Endothelial cell of umbilical vein (primary cell): ENCODE results near the gene DNAJC7. TPM values are rescaled to one million over a fixed set of nuclear protein-coding genes. Genes with fewer than 3 reads are reported as not detected.

ENCODE experiments used
- BruUV-seq: library from RNA; stranded (reverse); fragments of 400-500 nt; replicated peaks from 2 replicates; lab custom pipeline; 2021; lab: Mats Ljungman, UMichigan
- CTCF ChIA-PET: fragments of 300-600, 350-600 bp; sonication (Branson Sonifier 250); formaldehyde crosslinking; loops from one replicate; lab custom pipeline; 2021; ENCODE audit warnings: antibody characterized with exemption, inconsistent platforms; lab: Charles Lee
- POLR2A ChIA-PET: fragments of 300-600, 350-600 bp; sonication (Branson Sonifier 250); formaldehyde crosslinking; loops from one replicate; lab custom pipeline; 2021; ENCODE audit warnings: antibody characterized with exemption, inconsistent platforms; lab: Charles Lee
- DNase-seq: peaks from one replicate; pipeline ENCODE4 v3.0.0-alpha.2; 2011; ENCODE audit warnings: low read depth, low spot score
- FAIRE-seq: peaks from 2 replicates; lab custom pipeline; 2011; peaks lifted over from hg19 to GRCh38; lab: Jason Lieb, UNC
- H2AFZ ChIP-seq: 2 replicates; pipeline ENCODE4 v1.6.0; 2012; ENCODE audit warnings: low read depth, low read length, control low read depth, inconsistent platforms
- H3K27ac ChIP-seq: 2 replicates; pipeline ENCODE4 v1.5.1; 2011; ENCODE audit warnings: low read depth, mild to moderate bottlenecking, control low read depth, low read length, moderate library complexity; ENCODE audit not compliant: insufficient read depth
- H3K27me3 ChIP-seq, 2 experiments: 2 replicates each; pipeline versions ENCODE4 v1.6.0 to v1.6.1; 2011; ENCODE audit warnings: low read length in 2 of 2, mixed read lengths in 1 of 2; ENCODE audit not compliant: control insufficient read depth in 2 of 2, insufficient read depth in 2 of 2
- H3K36me3 ChIP-seq, 2 experiments: 2 replicates in 1 of 2; 3 replicates in 1 of 2; pipeline ENCODE4 v1.5.1; 2011; ENCODE audit warnings: low read length in 2 of 2, mild to moderate bottlenecking in 1 of 2, moderate library complexity in 1 of 2; ENCODE audit not compliant: control insufficient read depth in 2 of 2, insufficient read depth in 2 of 2; ENCODE audit errors: extremely low read depth in 1 of 2
- H3K4me1 ChIP-seq: 3 replicates; pipeline ENCODE4 v1.5.1; 2011; ENCODE audit warnings: mild to moderate bottlenecking, low read length; ENCODE audit not compliant: control insufficient read depth, insufficient read depth; ENCODE audit errors: extremely low read depth
- H3K4me2 ChIP-seq: 2 replicates; pipeline ENCODE4 v1.6.1; 2011; ENCODE audit warnings: low read length, control low read depth, mixed read lengths; ENCODE audit not compliant: insufficient read depth
- H3K4me3 ChIP-seq, 3 experiments: fragments of 200-600 bp in 1 of 3; sonication (generic), shearing (Covaris generic) in 1 of 3; replicated peaks in 1 of 3; 2 replicates each; pipeline ENCODE4 v1.5.1; 2011 to 2016; ENCODE audit warnings: control low read depth in 3 of 3, low read length in 3 of 3, mild to moderate bottlenecking in 2 of 3, inconsistent platforms in 1 of 3, low read depth in 1 of 3, moderate library complexity in 1 of 3; ENCODE audit not compliant: insufficient read depth in 1 of 3
- H3K79me2 ChIP-seq: 2 replicates; pipeline ENCODE4 v1.6.0; 2012; ENCODE audit warnings: low read length, inconsistent platforms; ENCODE audit not compliant: control insufficient read depth, insufficient read depth
- H3K9ac ChIP-seq: replicated peaks from 2 replicates; pipeline ENCODE3; 2011; ENCODE audit warnings: low read length, control low read depth; ENCODE audit not compliant: insufficient read depth; ENCODE audit errors: extremely low read depth
- H3K9me1 ChIP-seq: replicated peaks from 3 replicates; pipeline ENCODE4 v1.6.0; 2011; ENCODE audit warnings: mild to moderate bottlenecking, low read length; ENCODE audit not compliant: control insufficient read depth, insufficient read depth; ENCODE audit errors: extremely low read depth
- H3K9me3 ChIP-seq: replicated peaks from 2 replicates; pipeline ENCODE4 v1.5.1; 2012; ENCODE audit warnings: low read length, inconsistent platforms; ENCODE audit not compliant: control insufficient read depth, insufficient read depth
- H4K20me1 ChIP-seq: replicated peaks from 2 replicates; pipeline ENCODE3; 2011; ENCODE audit warnings: mild to moderate bottlenecking, low read length; ENCODE audit not compliant: control insufficient read depth, insufficient read depth; ENCODE audit errors: extremely low read depth
- EZH2 ChIP-seq: IDR thresholded peaks from 2 replicates; pipeline ENCODE4 v1.6.1; 2012; ENCODE audit warnings: borderline replicate concordance, low read depth, mild to moderate bottlenecking, moderate library complexity, low read length, inconsistent platforms; ENCODE audit not compliant: severe bottlenecking
- FOS ChIP-seq: IDR thresholded peaks from 2 replicates; pipeline ENCODE4 v1.6.1; 2011; ENCODE audit warnings: mild to moderate bottlenecking, low read length, moderate library complexity, borderline replicate concordance; ENCODE audit not compliant: insufficient read depth
- GATA2 ChIP-seq: IDR thresholded peaks from 2 replicates; pipeline ENCODE4 v1.7.0; 2011; ENCODE audit warnings: low read depth, mild to moderate bottlenecking, moderate library complexity, mixed read lengths, low read length; ENCODE audit not compliant: insufficient read length, insufficient read depth
- JUN ChIP-seq: IDR thresholded peaks from 2 replicates; pipeline ENCODE4 v1.6.1; 2011; ENCODE audit warnings: borderline replicate concordance, low read depth; ENCODE audit not compliant: insufficient read length, insufficient read depth
- MYC ChIP-seq: IDR thresholded peaks from one replicate; pipeline ENCODE4 v1.6.1; 2011; ENCODE audit warnings: mild to moderate bottlenecking, low read depth, low read length
- POLR2A ChIP-seq: IDR thresholded peaks from 2 replicates; pipeline ENCODE4 v1.6.1; 2012; ENCODE audit warnings: low read depth, mild to moderate bottlenecking, control low read depth, low read length
- POLR2AphosphoS5 ChIP-seq: IDR thresholded peaks from 2 replicates; pipeline ENCODE4 v1.6.1; 2012; ENCODE audit warnings: low read depth, mild to moderate bottlenecking, control low read depth, low read length, moderate library complexity; ENCODE audit not compliant: insufficient read depth
- dilution Hi-C: fragments of 300-500 bp; cut with MboI; formaldehyde crosslinking; loops from one replicate; pipeline ENCODE4 v1.15.0; 2019; ENCODE audit warnings: low sequenced_read_pairs; ENCODE audit not compliant: extremely low pct_ligation_motif_present
- intact Hi-C: fragments of 100-400 bp; cut with micrococcal nuclease; formaldehyde crosslinking; loops from one replicate; pipeline ENCODE4 v1.10.0; 2022
- polyA plus RNA-seq, 4 experiments: library from polyadenylated mRNA; depleted of rRNA in 3 of 4; stranded (reverse) in 3 of 4; unstranded in 1 of 4; fragments of >200 nt; gene quantifications; 2 replicates each; pipeline versions ENCODE4 v1.2.1 to v1.2.3, GENCODE V29; 2011 to 2012; ENCODE audit warnings: missing spikeins in 1 of 4
- total RNA-seq: library from RNA; stranded (reverse); gene quantifications from 2 replicates; pipeline ENCODE4 v1.2.3, GENCODE V29; 2021
- TF ChIP-seq, protein P1 (sequence below), 2 donors: IDR thresholded peaks; 1 replicate in 1 of 2; 2 replicates in 1 of 2; pipeline ENCODE4 v1.5.1; 2011; ENCODE audit warnings: low read length in 2 of 2, mild to moderate bottlenecking in 2 of 2, moderate library complexity in 2 of 2, control low read depth in 1 of 2, inconsistent platforms in 1 of 2, low read depth in 1 of 2; ENCODE audit not compliant: insufficient read depth in 1 of 2; ENCODE audit errors: extremely low read depth in 1 of 2
- TF ChIP-seq, protein P2 (sequence below): IDR thresholded peaks from 2 replicates; pipeline ENCODE4 v1.6.1; 2011; ENCODE audit not compliant: insufficient read depth, insufficient read length

Gene DNAJC7
- total and polyA plus RNA-seq, 2 donors (not counting 3 experiments of a cell fraction or from before 2014, with no cell fraction given), result 19.8 to 111 TPM

DNA sequence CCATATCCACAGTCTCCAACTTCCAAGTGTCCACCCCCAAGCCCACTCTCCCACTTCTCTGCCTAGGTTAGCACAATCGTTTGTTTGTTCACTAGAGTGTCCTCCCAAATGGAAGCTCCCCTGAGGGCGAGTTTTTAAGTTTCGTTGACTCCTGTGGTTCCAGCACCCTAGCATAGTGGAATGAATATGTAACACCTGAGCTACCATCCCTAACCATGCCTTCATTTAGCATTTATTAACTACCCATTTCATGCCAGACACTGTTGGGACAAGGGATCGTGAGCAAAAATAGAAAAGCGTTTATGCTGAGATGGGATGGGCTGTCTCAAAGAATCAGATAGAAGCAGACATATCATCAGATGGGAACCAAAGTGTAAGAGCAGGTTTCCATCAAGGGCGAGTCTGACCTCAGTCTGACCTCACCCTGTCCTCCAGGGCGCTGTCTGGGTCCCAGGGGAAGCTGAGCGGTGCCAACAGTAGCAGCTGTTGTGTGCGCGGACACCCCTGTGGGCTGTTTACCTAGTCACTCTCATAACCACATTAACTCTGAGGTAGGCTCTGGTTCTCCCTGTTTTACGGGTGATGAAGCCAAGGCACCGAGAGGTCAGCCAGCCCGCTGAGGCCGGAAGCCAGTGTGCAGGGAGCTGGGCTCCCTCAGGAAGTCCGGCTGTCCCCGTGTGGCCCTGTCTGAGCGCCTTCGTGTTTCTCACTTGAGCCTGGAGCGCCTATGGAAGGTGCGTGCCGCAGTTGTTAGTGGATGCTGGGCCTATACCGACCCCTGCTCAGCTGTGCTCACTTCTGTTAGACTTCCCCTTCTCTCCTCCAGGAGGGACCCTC, 44.5 kb downstream of the DNAJC7 start:
- dilution Hi-C loops (loop anchor here (25.0 kb wide), 1 partner anchor 140 kb away; the partner anchor contains the start of genes DHX58, HSPB9 and KAT2A), intact Hi-C loops (no loop called here)
- Histone ChIP-seq H3K9me3 (no peaks in the 10 kb centered on the region), H3K4me3 (no peak overlapping the region), H4K20me1 (no peaks in the 10 kb centered on the region), H3K79me2 (peaks cover 13% of the 10 kb centered on the region), H3K4me2 (no peak overlapping the region), H3K4me1 (peaks cover under 1% of the 10 kb centered on the region), H3K9ac (no peak overlapping the region), H3K36me3 (peaks cover 16 to 59% of the 10 kb centered on the region in 2 experiments), H3K9me1 (no peaks in the 10 kb centered on the region), H2AFZ (no peak overlapping the region), H3K27ac (no peak overlapping the region), H3K27me3 (no peaks in the 10 kb centered on the region)
- FAIRE-seq (no peak), DNase-seq (no peak)
- no TSS peak for BruUV-seq
- TF ChIP-seq, protein P1, sequence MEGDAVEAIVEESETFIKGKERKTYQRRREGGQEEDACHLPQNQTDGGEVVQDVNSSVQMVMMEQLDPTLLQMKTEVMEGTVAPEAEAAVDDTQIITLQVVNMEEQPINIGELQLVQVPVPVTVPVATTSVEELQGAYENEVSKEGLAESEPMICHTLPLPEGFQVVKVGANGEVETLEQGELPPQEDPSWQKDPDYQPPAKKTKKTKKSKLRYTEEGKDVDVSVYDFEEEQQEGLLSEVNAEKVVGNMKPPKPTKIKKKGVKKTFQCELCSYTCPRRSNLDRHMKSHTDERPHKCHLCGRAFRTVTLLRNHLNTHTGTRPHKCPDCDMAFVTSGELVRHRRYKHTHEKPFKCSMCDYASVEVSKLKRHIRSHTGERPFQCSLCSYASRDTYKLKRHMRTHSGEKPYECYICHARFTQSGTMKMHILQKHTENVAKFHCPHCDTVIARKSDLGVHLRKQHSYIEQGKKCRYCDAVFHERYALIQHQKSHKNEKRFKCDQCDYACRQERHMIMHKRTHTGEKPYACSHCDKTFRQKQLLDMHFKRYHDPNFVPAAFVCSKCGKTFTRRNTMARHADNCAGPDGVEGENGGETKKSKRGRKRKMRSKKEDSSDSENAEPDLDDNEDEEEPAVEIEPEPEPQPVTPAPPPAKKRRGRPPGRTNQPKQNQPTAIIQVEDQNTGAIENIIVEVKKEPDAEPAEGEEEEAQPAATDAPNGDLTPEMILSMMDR (IDR thresholded peaks at IDR 0.05; ENCODE audit: extremely low read depth in 1 of 2, insufficient read depth in 1 of 2, low read depth in 1 of 2, low read length in 2 of 2), result no peak
- no peak for TF ChIP-seq FOS
- no peak for TF ChIP-seq POLR2A
- no peak for TF ChIP-seq MYC
- no peak for TF ChIP-seq GATA2
- TF ChIP-seq POLR2AphosphoS5, result no peak
- TF ChIP-seq, protein P2, sequence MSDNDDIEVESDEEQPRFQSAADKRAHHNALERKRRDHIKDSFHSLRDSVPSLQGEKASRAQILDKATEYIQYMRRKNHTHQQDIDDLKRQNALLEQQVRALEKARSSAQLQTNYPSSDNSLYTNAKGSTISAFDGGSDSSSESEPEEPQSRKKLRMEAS, result no peak
- TF ChIP-seq EZH2, result no peak
- no peak for TF ChIP-seq JUN
- CTCF ChIA-PET, result interaction anchor here (1.1 to 1.5 kb wide), 2 partner anchors 9 to 128 kb away, joined by 3 to 4 read pairs; no protein-coding TSS in a partner anchor
- POLR2A ChIA-PET, result no interaction called here
